Ishikawa (cell line): ENCODE measurements around the gene LYPLAL1.

Experiments
- CEBPB ChIP-seq: IDR thresholded peaks from 2 replicates; pipeline ENCODE4 v1.6.1; 2012
- CREB1 ChIP-seq: IDR thresholded peaks from 2 replicates; pipeline ENCODE4 v1.6.1; 2012; ENCODE audit warnings: low read depth
- EGR1 ChIP-seq: IDR thresholded peaks from 2 replicates; pipeline ENCODE4 v1.6.1; 2012
- EP300 ChIP-seq: IDR thresholded peaks from 2 replicates; pipeline ENCODE4 v1.6.1; 2012; ENCODE audit warnings: borderline replicate concordance
- FOXM1 ChIP-seq: IDR thresholded peaks from 2 replicates; pipeline ENCODE4 v1.6.1; 2012; ENCODE audit warnings: low read depth, borderline replicate concordance
- MAX ChIP-seq: IDR thresholded peaks from 2 replicates; pipeline ENCODE4 v1.6.1; 2012
- NFIC ChIP-seq: IDR thresholded peaks from 2 replicates; pipeline ENCODE4 v1.6.1; 2012
- RAD21 ChIP-seq: IDR thresholded peaks from 2 replicates; pipeline ENCODE4 v1.6.1; 2012; ENCODE audit warnings: low read depth
- REST ChIP-seq: IDR thresholded peaks from 2 replicates; pipeline ENCODE4 v1.6.1; 2012; ENCODE audit warnings: low read depth, mild to moderate bottlenecking
- TAF1 ChIP-seq: IDR thresholded peaks from 2 replicates; pipeline ENCODE4 v1.6.1; 2012; ENCODE audit warnings: low read depth, mild to moderate bottlenecking
- TCF12 ChIP-seq: IDR thresholded peaks from 2 replicates; pipeline ENCODE4 v1.6.1; 2012; ENCODE audit warnings: low read depth
- TEAD4 ChIP-seq: IDR thresholded peaks from 2 replicates; pipeline ENCODE4 v1.6.1; 2012
- USF1 ChIP-seq: IDR thresholded peaks from 2 replicates; pipeline ENCODE4 v1.6.1; 2012
- YY1 ChIP-seq: IDR thresholded peaks from 2 replicates; pipeline ENCODE4 v1.6.1; 2012; ENCODE audit warnings: low read depth
- ZBTB7A ChIP-seq: IDR thresholded peaks from 2 replicates; pipeline ENCODE4 v1.6.1; 2012; ENCODE audit warnings: low read depth

Gene LYPLAL1

GRCh38 chr1:219189021-219189824, 15.5 kb downstream of the LYPLAL1 start:
- no peak for TF ChIP-seq CREB1
- no peak for TF ChIP-seq YY1
- no peak for TF ChIP-seq EGR1
- no peak for TF ChIP-seq TCF12
- no peak for TF ChIP-seq EP300
- no peak for TF ChIP-seq NFIC
- no peak for TF ChIP-seq REST
- TF ChIP-seq TAF1: no peak
- TF ChIP-seq ZBTB7A: no peak
- TF ChIP-seq MAX: no peak

- TF ChIP-seq EGR1 (no peak), TAF1 (no peak)
Measured at GRCh38 chr1:219189952-219190351, 16.3 kb downstream of the LYPLAL1 start.

- TF ChIP-seq CEBPB (no peak), EGR1 (no peak), YY1 (no peak), ZBTB7A (no peak), EP300 (no peak), REST (no peak), CREB1 (no peak), FOXM1 (no peak), MAX (no peak), USF1 (no peak), TEAD4 (no peak), NFIC (no peak), TCF12 (no peak), TAF1 (no peak), RAD21 (no peak)
Measured at GRCh38 chr1:219190605-219191004, 16.9 kb downstream of the LYPLAL1 start.

- no peak for TF ChIP-seq YY1
- TF ChIP-seq TCF12: no peak
- no peak for TF ChIP-seq USF1
- no peak for TF ChIP-seq ZBTB7A
- no peak for TF ChIP-seq MAX
- no peak for TF ChIP-seq NFIC
- no peak for TF ChIP-seq FOXM1
- TF ChIP-seq TAF1: no peak
- TF ChIP-seq REST: no peak
- TF ChIP-seq RAD21: no peak
- no peak for TF ChIP-seq EGR1
- TF ChIP-seq CEBPB: no peak
- TF ChIP-seq EP300: no peak
- TF ChIP-seq TEAD4: no peak
- no peak for TF ChIP-seq CREB1
Measured at GRCh38 chr1:219201656-219202055, 28.0 kb downstream of the LYPLAL1 start.
